Measurements from ENCODE around the gene CNTFR.

The CNTFR gene

DNA sequence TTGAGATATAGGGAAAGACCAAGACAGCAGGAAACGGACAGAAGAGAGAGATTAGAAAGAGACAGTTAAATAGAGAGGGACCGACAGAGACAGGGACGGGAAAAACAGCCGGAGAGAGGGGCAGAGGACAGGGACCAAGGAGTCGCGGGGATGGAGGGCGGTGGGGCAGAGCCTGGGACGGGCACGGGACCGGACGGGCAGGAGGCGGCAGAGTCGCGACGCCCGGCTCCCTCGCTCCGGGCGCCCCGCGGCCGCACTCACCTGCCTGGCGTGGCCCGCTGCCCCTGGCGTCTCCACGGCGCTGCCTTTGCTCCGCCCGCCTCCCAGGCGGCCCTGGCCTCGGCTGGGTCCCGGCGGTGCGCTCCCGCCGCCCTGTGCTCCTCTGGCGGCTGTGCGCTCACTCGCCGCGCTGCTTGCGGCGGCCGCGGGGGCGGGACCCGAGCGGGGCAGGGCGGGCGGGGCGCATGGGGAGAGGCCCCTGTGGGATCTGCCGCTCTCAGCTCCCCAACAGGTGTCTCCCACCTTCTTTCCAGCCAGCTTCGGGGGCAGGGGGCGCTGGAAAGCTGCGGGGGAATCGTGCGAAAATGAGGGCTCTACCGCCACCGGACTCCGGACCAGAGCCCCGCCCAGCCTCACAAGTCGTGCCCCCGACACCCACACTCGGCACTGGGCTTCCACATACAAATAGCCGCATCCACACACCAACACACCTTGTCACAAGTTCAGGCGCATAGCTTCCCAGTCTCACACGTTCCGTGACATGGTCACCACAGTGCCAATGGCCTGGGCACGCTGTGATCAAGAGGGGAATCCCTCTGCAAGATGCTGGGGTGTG is 39.3 kb upstream of the CNTFR start, which contains the start of gene ARID3C:
Gene ARID3C, minus strand, starts transcription at position 411 of the 835 bp plus-strand sequence. CDS start 1,052 bp downstream, outside the sequence.
- in situ Hi-C loops (cut with MboI; ENCODE audit: low sequenced_read_pairs): no loop called here
- H3K27me3 ChIP-seq (ENCODE audit: low read depth): peaks cover 55% of the 10 kb centered on the region
- no peaks in the 10 kb centered on the region for H3K9me3 ChIP-seq
- DNase-seq (ENCODE audit: low spot score in 2 of 2): peak in 1 of 2 experiments; percentile 55
- H3K36me3 ChIP-seq (replicated peaks): no peaks in the 10 kb centered on the region
- H3K4me1 ChIP-seq: no peaks in the 10 kb centered on the region
- no peak within 1 kb of the TSS for H3K4me3 ChIP-seq

DNA sequence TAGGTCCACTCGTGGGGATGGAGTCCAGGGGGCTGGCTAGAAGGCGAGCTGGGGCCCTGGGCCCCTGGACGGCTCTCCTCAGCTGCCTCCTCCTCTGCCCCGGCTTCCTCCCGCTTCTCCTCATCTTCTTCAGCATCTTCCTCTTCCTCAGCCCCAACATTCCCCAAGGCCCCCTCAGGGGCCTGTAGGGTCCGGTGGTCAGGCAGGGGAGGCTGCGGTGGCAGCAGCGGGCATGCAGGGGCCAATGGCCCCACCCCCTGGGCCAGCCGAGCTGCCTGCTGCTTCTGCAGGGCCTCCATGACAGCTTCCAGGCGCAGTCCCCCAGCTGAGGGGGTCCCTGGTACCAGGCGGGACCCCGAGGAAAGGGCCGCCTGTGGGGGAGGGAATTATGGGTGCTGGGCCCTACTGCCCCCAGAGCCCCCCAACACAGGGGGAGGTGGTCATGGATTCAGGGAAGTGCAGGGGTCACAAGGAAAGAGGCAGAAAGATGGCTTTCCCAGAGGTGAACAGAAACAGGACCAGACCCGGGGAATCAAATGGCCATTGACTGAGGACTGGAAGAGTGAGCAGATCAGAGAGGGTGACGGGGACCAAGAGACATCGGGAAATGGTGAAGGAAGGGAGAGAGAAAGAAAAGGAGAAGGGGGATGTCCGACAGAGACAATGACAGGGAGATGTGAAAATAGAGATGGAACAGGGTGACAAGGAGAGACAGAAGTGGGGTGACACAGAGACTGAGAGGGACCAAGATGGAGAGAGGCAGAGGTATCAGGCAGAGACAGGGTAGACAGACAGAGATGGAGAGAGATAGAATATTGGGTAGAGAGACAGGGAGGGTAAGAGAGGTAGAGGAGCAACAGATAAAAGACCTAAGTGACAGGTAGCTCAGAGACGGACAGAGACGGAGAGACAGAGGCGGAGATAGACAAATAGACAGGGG is 38.5 kb upstream of the CNTFR start:
- Histone ChIP-seq H3K36me3 (replicated peaks) (no peaks in the 10 kb centered on the region), H3K9me3 (no peaks in the 10 kb centered on the region), H3K27me3 (ENCODE audit: low read depth) (peaks cover 55% of the 10 kb centered on the region), H3K4me1 (no peaks in the 10 kb centered on the region), H3K4me3 (no peak overlapping the region)
- DNase-seq (ENCODE audit: low spot score in 2 of 2): no peak
- in situ Hi-C loops (cut with MboI; ENCODE audit: low sequenced_read_pairs): no loop called here

DNA sequence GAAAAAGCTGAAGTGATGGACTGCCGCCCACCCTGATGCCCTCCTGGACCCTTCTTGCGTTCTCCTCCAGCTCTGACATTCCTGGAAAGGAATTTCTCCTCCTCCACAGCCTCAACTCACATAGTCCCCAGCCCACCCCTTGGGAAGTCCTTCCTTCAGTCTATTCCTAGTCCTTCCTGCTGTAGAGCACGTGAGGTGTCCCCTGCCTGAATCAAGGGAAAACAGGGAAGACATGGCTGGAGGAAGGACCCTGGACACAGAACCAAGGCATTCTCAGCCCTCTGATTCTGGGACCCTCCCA is 35.6 kb upstream of the CNTFR start:
- in situ Hi-C loops (cut with MboI; ENCODE audit: low sequenced_read_pairs): no loop called here
- DNase-seq (ENCODE audit: low spot score in 2 of 2): no peak
- H3K4me3 ChIP-seq: no peak overlapping the region
- H3K27me3 ChIP-seq (ENCODE audit: low read depth): peaks cover 48% of the 10 kb centered on the region
- H3K4me1 ChIP-seq: no peaks in the 10 kb centered on the region
- H3K9me3 ChIP-seq: no peaks in the 10 kb centered on the region
- no peaks in the 10 kb centered on the region for H3K36me3 ChIP-seq (replicated peaks)

DNA sequence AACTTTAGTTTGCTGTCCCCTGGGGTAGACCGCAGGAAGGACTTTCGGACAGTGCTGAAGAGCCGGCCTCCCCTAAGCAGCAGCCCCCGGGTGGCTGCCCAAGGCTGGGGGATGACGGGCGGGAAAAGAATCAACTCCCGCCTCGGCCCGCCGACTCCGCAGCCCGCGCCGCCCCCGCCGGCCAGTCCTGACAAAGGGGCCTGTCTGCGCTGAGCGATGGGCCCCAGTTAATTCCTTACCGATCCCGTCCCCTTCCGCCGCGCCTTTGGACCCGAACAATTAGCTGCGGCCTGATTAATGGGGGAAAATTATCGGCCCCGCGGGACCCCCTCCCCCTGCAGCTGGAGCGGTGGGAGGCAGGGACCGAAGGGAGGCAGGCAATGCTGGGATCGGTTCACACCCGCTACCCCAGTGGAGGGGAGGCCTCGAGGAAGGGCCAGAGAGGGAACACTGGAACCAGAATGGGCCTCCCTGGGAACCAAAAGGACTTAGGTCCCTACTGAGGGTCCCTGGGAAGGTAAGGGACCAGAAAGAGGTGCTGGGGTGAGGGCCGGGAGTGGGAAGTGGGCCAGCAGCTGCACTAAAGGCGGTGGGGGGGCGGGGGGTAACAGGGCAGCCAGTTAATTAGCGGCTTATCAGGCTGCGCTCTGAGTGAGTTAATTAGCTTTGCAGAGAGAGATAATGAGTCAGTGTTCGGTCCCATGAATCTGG is 35.1 kb upstream of the CNTFR start:
- no peak for DNase-seq (ENCODE audit: low spot score in 2 of 2)
- Histone ChIP-seq H3K36me3 (replicated peaks) (no peaks in the 10 kb centered on the region), H3K27me3 (ENCODE audit: low read depth) (peaks cover 43% of the 10 kb centered on the region), H3K4me3 (no peak overlapping the region), H3K9me3 (no peaks in the 10 kb centered on the region), H3K4me1 (peaks cover 2% of the 10 kb centered on the region; the same call in 1 of the 2 replicates)
- in situ Hi-C loops (cut with MboI; ENCODE audit: low sequenced_read_pairs): no loop called here

DNA sequence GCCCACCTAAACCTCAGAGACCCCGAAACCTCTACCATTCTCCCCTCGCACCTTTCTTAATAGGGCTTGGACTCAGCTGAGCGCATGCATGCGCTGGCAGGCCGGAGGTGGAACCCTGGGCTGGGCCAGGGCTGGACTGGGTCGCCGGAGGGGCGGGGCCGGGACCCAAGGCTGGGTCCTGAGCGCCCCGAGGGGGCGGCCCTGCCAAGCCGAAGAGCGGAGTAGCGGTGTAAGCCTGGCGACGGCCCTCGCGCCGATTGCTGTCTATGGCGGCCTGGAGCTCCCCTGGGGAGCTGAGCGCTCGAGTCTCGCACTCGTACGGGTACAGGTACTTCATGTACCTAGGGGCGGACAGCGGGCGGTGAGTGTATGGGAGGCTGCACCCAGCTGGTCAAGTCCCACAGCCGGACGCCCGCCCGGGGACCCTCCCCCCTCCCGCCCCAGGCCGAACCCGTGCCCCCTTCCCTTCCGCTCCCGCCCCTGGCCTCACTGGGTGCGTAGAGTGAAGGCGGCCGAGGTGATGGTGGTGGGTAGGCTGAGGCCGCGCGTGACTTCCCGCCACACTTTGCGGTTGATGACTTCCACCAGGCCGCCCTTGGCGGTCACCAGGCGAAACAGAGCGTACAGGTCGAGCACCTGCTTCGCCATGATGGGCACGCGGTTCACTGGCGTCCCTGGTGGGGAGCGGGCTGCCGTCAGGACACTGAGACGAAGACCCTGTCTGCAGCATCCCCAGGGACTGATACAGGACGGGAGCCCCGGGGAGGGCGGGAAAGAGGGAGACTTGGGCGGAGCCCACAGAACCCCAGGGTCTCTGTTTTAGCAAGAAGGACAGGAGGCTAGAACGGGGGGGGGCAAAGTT is 34.1 kb upstream of the CNTFR start:
- H3K27me3 ChIP-seq (ENCODE audit: low read depth): peaks cover 33% of the 10 kb centered on the region
- in situ Hi-C loops (cut with MboI; ENCODE audit: low sequenced_read_pairs): no loop called here

DNA sequence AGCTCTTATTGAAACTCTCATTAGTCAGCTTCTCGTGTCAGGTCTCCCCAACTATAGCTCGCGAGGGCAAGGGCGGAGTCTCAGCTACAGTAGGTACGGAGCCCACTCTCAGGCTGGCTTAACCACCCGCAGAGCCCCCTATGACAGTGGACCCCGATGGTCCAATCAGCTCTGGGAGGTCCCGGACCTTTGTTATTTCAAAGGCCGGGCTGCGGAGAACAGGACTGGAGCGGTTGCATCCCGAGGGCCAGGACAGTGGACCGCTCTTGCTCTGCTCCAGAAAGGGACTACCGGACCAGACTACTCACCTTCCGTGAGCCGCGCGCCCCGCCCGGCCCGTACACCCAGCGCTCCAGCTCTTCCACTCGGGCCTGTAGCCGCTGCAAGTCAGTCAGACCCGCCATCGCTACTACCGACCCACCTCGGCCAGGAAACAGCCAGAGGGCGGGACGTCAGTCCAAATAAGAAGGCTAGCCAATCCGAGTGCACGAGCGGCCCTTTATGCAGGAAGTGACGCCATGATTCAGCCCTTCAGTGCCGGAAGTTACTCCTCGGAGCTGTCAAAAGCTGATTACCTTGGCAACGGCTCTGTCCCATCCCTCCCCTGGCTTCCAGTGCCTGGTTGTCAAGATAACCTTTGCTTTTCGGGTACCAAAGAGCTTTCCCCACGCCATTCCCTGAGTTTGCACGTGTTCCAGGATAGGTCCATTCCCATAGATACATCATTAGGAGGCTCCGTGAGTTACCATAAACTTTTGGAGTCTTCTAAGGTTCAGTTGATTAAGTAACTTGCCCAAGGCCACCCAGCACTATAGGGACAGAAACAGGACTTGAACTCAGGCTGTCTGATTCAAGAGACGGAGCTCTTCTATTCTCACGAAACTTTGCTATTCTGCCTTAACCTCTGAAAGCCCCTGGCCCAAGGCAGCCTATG is 30.8 kb upstream of the CNTFR start, which contains the start of gene DCTN3:
Gene DCTN3, minus strand, starts transcription at position 435 of the 934 bp plus-strand sequence. Its CDS starts 31 bp downstream, at position 404.
- H3K9me3 ChIP-seq: no peaks in the 10 kb centered on the region
- H3K4me1 ChIP-seq: peaks cover 8% of the 10 kb centered on the region; the same call in 1 of the 2 replicates
- peaks cover 14% of the 10 kb centered on the region for H3K36me3 ChIP-seq (replicated peaks)
- in situ Hi-C loops (cut with MboI; ENCODE audit: low sequenced_read_pairs): no loop called here
- H3K4me3 ChIP-seq: peak within 1 kb of the TSS; percentile 75
- 0 out of 2 replicates have a peak, but pooled peaks cover 2% of the 10 kb centered on the region for H3K27me3 ChIP-seq (ENCODE audit: low read depth)
- peak; percentile 95 to 96 for DNase-seq (ENCODE audit: low spot score in 2 of 2)

More for the DNA sequence above, 34.1 kb upstream of the CNTFR start:
- no peak for DNase-seq (ENCODE audit: low spot score in 2 of 2)
- no peaks in the 10 kb centered on the region for H3K9me3 ChIP-seq
- H3K36me3 ChIP-seq (replicated peaks): no peaks in the 10 kb centered on the region
- no peak overlapping the region for H3K4me3 ChIP-seq
- H3K4me1 ChIP-seq: peaks cover 8% of the 10 kb centered on the region; the same call in 1 of the 2 replicates

DNA sequence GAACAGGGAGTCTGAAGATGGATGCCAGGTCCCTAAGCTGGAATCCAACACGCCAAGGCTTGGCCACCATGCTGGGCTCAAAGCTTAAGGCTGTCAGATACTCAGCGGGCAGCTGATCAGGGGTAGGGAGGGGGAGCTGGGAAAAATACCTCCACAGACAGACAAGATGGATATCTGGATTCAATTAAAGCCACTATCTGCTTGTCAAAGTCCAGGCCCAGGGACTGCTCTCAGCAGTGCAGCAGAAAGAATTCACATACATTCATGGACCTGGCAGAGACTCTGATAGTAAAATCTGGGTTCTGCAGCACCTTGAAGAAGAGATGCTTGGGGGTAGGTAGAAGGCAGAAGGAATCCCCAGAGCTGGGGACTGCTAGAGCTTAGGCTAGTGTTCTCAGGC is 25.6 kb upstream of the CNTFR start:
- H3K9me3 ChIP-seq: no peaks in the 10 kb centered on the region
- no peak overlapping the region for H3K4me3 ChIP-seq
- no peak for DNase-seq (ENCODE audit: low spot score in 2 of 2)
- in situ Hi-C loops (cut with MboI; ENCODE audit: low sequenced_read_pairs): no loop called here
- H3K4me1 ChIP-seq: peaks cover 25% of the 10 kb centered on the region
- H3K36me3 ChIP-seq (replicated peaks): peaks cover 33% of the 10 kb centered on the region
- H3K27me3 ChIP-seq (ENCODE audit: low read depth): no peaks in the 10 kb centered on the region

DNA sequence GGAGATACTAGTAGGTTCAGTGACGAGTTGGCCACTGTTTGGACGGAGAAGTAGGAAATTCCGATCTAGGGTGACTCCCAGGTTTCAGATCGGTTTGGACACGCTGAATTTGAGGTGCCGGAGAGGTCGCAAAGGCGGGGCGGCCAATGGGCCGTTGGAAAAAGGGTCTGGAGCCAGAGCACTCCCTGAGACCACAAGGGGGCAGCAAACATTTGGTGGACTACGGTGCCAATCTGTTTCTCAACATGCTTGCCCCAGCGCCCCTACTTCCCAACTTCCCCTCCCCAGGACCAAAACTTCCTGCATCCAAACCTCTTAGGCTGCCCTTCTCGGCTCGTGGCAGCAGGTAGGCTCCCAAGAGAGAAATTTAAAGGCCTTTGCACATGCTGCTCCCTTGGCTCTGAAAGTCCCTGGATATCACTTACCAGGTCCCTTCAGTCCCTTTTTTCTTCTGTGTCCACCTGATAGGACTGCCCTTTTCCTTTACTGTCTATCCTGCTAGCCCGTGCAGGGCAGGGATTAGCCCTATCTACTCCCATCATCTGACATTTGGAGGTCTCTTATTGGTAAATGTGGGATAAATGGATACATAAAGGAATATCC is 23.4 kb upstream of the CNTFR start:
- in situ Hi-C loops (cut with MboI; ENCODE audit: low sequenced_read_pairs): no loop called here
- DNase-seq (ENCODE audit: low spot score in 2 of 2): peak; percentile 74 to 89

DNA sequence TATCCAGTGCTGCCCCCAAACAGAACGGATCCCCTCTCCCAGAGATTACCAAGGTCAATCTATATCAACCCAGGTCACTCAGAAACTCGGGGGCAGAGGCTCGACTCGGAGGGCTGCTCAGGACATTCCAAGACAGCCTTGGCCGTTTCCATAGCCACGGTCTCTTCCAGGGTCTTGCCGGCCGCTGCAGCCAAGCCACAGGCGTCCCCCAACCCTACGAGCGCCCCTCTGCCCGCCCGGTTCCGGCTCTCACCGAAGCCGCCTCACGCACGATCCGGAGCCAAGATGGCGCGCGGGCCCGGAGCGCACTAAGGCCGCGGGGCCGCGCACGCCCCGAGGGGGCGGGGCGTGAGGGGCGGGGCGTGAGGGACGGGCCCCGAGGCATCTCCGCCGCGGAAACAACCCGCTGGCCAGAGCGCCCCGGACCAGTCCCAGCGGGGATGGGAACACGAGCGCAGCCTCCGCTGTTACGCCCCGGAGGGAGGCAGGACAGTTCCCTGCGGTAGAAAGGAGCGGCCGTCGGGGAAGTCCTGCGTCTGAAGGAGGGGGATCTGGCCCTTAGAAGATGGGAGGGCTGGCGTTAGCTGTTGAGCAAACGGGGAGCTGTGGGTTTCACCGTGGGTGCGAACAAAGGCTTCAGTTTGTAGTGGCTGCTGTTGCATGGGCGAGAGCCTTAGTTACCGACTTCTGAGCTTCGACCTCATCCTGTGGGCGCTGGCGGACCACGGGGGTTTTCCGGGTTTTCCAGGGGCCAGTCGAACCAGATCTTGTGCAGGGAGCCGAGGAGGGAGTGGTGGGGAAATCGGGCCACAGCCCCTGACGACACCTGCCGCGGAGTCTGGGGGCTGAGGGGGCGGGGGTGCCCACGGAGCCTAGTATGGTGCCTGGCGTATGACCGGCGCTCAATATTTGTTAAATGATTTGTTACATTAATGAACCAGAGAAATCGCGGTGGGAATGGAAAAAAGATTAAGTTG is 22.6 kb upstream of the CNTFR start, which contains the start of gene RPP25L:
Gene RPP25L, minus strand, starts transcription at position 287 of the 977 bp plus-strand sequence. CDS start 801 bp downstream, outside the sequence.
- Histone ChIP-seq H3K27me3 (ENCODE audit: low read depth) (no peaks in the 10 kb centered on the region), H3K36me3 (replicated peaks) (peaks cover 23% of the 10 kb centered on the region; the same call in 1 of the 2 replicates), H3K9me3 (no peaks in the 10 kb centered on the region), H3K4me1 (peaks cover 17% of the 10 kb centered on the region), H3K4me3 (peak within 1 kb of the TSS; percentile 87)
- peak; percentile 77 to 91 for DNase-seq (ENCODE audit: low spot score in 2 of 2)
- in situ Hi-C loops (cut with MboI; ENCODE audit: low sequenced_read_pairs): no loop called here

More for the DNA sequence above, 23.4 kb upstream of the CNTFR start:
- Histone ChIP-seq H3K36me3 (replicated peaks) (peaks cover 29% of the 10 kb centered on the region), H3K27me3 (ENCODE audit: low read depth) (no peaks in the 10 kb centered on the region), H3K4me3 (peak overlapping the region; percentile 87), H3K4me1 (peaks cover 17% of the 10 kb centered on the region), H3K9me3 (no peaks in the 10 kb centered on the region)

DNA sequence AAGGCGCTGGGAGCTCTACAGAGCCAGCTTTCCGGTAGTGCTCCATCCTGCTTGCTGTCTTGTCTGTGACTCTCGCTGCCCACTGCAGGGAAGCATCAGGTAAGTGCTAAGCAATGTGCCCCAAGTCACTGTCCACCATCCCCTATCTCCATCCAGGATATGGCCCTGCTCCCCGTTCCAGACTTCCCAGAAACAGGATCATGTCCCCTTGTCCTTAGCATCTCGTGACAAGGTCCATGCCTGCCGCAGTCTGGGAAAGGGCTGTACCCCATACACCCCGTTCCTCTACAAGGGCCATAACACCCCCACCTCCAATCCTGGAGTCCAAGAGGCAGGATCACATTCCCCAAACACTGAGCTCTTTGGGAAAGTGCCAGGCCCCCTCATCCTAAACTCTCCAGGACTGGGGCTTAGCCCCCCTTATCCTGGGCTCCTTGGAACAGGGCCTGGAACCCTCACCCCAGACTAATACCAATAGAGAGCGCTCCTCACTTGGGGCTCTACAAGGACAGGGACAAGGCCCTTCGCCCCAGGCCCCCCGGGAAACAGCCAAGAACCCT is 21.8 kb upstream of the CNTFR start:
- Histone ChIP-seq H3K9me3 (no peaks in the 10 kb centered on the region), H3K27me3 (ENCODE audit: low read depth) (no peaks in the 10 kb centered on the region), H3K36me3 (replicated peaks) (peaks cover 23% of the 10 kb centered on the region; the same call in 1 of the 2 replicates), H3K4me1 (peaks cover 17% of the 10 kb centered on the region), H3K4me3 (peak overlapping the region; percentile 87)
- in situ Hi-C loops (cut with MboI; ENCODE audit: low sequenced_read_pairs): no loop called here
- DNase-seq (ENCODE audit: low spot score in 2 of 2): no peak
